Right lung (tissue), 5 donors: ENCODE measurements around the gene APOL6. TPM values are rescaled to one million over a fixed set of nuclear protein-coding genes. Genes with fewer than 3 reads are reported as not detected.
"Not testable (repeated sequence)": the region's sequence is repeated elsewhere in the genome, so short reads cannot be mapped to it uniquely, and the experiment has no call there.

Source experiments
- DNase-seq, 2 donors: peaks; one replicate each; pipeline ENCODE4 v3.0.0-alpha.2; 2013
- polyA plus RNA-seq, 5 donors: library from polyadenylated mRNA; unstranded; fragments of 120-200 nt; gene quantifications; one replicate each; pipeline versions ENCODE4 v1.2.1 to v1.2.3, GENCODE V29; 2013; ENCODE audit warnings: inconsistent platforms in 1 of 5, low replicate concordance in 1 of 5; ENCODE audit not compliant: insufficient read length in 5 of 5, insufficient read depth in 1 of 5

APOL6 gene
- polyA plus RNA-seq, 5 donors, result 7.4 to 11.3 (median 8.4) TPM

GRCh38 chr22:35616043-35616442 lies 32.2 kb upstream of the APOL6 start:
- DNase-seq, result no peak

GRCh38 chr22:35617137-35617755 lies 31.0 kb upstream of the APOL6 start, which contains the start of gene MB:
TSS of gene MB (minus strand) at chr22:35617329. CDS start at chr22:35617257, 72 bp downstream.
- no peak for DNase-seq

GRCh38 chr22:35618427-35619223 lies 29.6 kb upstream of the APOL6 start:
- DNase-seq, result no peak

- DNase-seq, result no peak
Observed at GRCh38 chr22:35619336-35620094, 28.7 kb upstream of the APOL6 start.

GRCh38 chr22:35620624-35621251 lies 27.5 kb upstream of the APOL6 start:
- DNase-seq, result no peak

- no peak for DNase-seq
Observed at GRCh38 chr22:35621451-35621850, 26.8 kb upstream of the APOL6 start.

GRCh38 chr22:35622191-35622913 lies 25.9 kb upstream of the APOL6 start:
- DNase-seq, result no peak

- DNase-seq, result not testable (repeated sequence)
Observed at GRCh38 chr22:35623885-35624284, 24.4 kb upstream of the APOL6 start.

GRCh38 chr22:35624547-35624946 lies 23.7 kb upstream of the APOL6 start:
- DNase-seq, result no peak

- no peak for DNase-seq
Observed at GRCh38 chr22:35625763-35626432, 22.3 kb upstream of the APOL6 start.

GRCh38 chr22:35627267-35628041 lies 20.8 kb upstream of the APOL6 start:
- DNase-seq, result peak; percentile 75 to 79

GRCh38 chr22:35628732-35629131 lies 19.5 kb upstream of the APOL6 start:
- no peak for DNase-seq

- DNase-seq, result no peak
Observed at GRCh38 chr22:35629406-35630216, 18.6 kb upstream of the APOL6 start.

GRCh38 chr22:35630387-35630793 lies 17.9 kb upstream of the APOL6 start:
- DNase-seq, result no peak

- DNase-seq, result no peak
Observed at GRCh38 chr22:35630891-35631290, 17.4 kb upstream of the APOL6 start.

GRCh38 chr22:35631597-35631996 lies 16.6 kb upstream of the APOL6 start:
- DNase-seq, result no peak

- no peak for DNase-seq
Observed at GRCh38 chr22:35632935-35633334, 15.3 kb upstream of the APOL6 start.

- DNase-seq, result no peak
Observed at GRCh38 chr22:35633520-35633919, 14.7 kb upstream of the APOL6 start.

- no peak for DNase-seq
Observed at GRCh38 chr22:35634015-35634414, 14.2 kb upstream of the APOL6 start.
